GM12875 (cell line): ENCODE data around the gene PLA2G15.

Source experiments
- H3K4me3 ChIP-seq: one replicate; pipeline ENCODE4 v1.5.1; 2011; ENCODE audit warnings: low read depth, low read length, control low read depth
- TF ChIP-seq, protein P1 (sequence below): IDR thresholded peaks from 2 replicates; pipeline ENCODE4 v1.5.1; 2011; ENCODE audit warnings: low read depth, mild to moderate bottlenecking, control low read depth, inconsistent platforms, low read length, moderate library complexity, borderline replicate concordance; ENCODE audit not compliant: insufficient read depth

The PLA2G15 gene

DNA sequence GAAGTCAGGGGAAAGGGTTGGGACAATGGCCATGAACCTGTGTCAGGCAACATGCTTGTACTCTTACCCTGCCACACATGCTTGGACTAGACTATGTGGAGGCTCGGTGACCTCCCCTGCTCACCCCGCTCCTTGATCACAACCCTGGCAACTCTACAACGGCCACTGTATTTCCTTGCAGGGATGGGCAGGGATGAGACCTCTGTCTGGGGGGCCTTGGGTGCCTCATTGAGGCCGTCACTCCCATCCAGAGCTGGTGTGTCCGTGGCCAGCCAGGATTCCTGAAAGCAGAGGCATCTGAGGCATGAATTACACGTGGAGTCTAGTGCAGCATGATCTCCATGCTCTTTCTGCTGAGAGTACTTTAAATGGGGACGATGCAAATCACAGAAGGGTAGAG is 948 bp downstream of the PLA2G15 start:
- TF ChIP-seq, protein P1, sequence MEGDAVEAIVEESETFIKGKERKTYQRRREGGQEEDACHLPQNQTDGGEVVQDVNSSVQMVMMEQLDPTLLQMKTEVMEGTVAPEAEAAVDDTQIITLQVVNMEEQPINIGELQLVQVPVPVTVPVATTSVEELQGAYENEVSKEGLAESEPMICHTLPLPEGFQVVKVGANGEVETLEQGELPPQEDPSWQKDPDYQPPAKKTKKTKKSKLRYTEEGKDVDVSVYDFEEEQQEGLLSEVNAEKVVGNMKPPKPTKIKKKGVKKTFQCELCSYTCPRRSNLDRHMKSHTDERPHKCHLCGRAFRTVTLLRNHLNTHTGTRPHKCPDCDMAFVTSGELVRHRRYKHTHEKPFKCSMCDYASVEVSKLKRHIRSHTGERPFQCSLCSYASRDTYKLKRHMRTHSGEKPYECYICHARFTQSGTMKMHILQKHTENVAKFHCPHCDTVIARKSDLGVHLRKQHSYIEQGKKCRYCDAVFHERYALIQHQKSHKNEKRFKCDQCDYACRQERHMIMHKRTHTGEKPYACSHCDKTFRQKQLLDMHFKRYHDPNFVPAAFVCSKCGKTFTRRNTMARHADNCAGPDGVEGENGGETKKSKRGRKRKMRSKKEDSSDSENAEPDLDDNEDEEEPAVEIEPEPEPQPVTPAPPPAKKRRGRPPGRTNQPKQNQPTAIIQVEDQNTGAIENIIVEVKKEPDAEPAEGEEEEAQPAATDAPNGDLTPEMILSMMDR = no peak
- peak overlapping the region; percentile 72 for H3K4me3 ChIP-seq

DNA sequence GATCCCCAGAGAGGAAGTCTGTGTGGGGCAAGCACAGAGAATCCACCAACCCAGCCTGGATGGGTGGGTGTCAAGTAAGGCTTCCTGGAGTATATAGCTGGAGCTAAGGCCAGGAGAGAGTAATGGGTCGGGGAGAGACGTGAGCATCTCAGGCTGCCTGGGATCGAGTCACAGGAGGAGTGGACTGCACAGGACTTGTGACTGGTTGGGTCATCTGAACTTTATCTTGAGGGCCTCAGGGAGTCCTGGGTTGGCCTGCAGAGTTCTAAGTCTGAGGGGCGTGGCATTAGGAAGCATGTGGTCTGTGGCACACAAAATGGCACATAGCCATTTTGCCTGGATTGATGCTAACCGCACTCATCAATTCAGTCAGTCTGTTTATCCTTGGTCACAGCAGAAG is 1.5 kb downstream of the PLA2G15 start:
- TF ChIP-seq, protein P1 = no peak
- no peak overlapping the region for H3K4me3 ChIP-seq

DNA sequence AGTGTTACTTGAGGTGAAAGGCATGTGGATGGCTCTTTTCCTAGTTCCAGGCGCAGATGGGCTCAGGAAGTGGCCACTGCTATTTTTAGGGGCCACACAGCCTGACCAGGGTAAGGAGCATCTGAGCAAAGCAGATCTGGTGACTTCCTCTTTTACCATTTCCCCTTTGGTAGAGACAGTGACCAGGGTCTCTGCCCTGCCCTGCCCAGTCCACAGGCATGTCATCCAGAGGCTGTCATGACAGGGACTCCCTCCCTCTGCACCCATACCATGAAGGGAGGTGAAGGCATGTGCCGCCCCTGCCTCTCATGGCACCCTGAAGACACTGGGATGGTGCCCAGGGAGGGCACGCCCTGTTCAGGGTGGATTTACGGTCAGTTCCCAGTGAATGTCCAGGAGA is 2.2 kb downstream of the PLA2G15 start:
- H3K4me3 ChIP-seq = no peak overlapping the region

DNA sequence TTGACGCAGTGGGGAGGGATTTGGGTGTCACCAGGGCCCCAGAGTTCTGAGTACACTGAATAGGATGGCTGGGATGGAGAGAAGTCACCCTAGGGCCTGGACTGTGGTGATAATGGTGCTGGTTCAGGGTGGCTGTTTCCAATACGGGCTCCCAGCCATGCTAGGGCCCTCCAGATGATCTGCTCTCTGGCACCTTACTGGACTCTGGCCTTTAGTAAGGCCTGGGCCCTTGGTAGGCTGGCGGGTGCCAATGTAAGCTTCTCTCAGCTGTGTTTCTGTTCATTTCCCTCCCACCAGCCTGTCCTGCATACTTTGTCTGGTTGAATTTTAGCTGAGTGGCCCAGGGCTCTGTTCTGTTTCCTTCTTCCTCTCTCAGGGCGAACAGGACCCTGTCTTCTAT is 2.8 kb downstream of the PLA2G15 start:
- TF ChIP-seq, protein P1 = no peak
- no peak overlapping the region for H3K4me3 ChIP-seq

More for the DNA sequence above, 2.2 kb downstream of the PLA2G15 start:
- TF ChIP-seq, protein P1 = no peak

DNA sequence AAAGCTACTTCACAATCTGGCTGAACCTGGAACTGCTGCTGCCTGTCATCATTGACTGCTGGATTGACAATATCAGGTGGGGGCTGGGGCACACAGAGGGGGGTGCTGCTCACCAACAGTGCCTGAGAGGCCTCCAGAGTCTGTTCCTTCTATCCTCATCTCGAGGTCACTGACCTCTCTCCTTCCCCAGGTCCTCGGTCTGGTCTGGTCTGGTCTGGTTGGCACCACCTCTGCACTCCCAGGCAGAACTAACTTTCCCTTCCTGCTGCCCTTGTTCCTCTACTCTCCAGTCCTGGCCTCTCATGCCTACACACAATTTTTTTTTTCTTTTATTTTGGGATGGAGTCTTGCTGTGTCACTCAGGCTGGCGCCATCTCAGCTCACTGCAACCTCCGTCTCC is 4.2 kb downstream of the PLA2G15 start:
- H3K4me3 ChIP-seq = no peak overlapping the region
- TF ChIP-seq, protein P1 = no peak

DNA sequence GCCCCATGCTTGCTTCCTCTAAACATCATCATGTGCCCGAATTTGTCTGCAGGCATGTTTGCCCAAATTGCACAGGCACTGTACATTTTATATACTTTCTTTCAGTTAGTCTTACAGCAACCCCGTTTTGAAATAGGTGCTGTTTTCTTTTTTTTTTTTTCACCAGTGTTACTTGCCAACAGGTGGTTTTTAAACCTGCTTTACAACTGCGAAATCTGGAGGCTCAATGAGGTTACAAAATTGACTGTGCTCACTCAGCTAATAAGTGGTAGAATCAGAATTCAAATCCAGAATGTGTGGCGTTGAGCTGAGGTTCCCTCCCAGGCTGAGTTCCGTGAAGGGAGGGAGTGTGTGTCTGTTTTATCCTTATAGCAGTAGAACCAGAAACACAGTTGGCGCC is 5.8 kb downstream of the PLA2G15 start:
- TF ChIP-seq, protein P1 = no peak
- no peak overlapping the region for H3K4me3 ChIP-seq

DNA sequence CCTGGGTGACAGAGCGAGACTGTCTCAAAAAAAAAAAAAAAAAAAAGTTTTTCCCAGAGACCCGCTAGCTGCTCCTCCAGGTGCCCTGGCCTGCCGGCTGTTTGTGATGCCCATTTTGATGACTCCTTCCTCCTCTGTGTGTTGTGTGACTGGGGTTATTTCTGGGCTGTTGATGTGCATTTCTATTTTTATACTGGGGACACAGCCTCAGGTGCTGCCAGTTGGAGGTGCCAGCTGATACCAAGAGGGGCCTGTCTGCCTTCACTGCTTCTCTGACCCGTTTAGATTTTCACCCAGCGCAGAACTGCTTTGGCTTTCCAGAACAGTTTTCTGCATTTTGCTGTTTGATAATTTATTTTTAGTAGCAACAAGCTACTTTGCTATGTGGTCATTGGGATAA is 6.7 kb downstream of the PLA2G15 start:
- no peak overlapping the region for H3K4me3 ChIP-seq
- TF ChIP-seq, protein P1 = no peak
